Measurements from ENCODE around the gene ALOX15B. TPM values are rescaled to one million over a fixed set of nuclear protein-coding genes. Genes with fewer than 3 reads are reported as not detected.
"Not testable (repeated sequence)": the region's sequence is repeated elsewhere in the genome, so short reads cannot be mapped to it uniquely, and the experiment has no call there.

The ALOX15B gene
- polyA plus RNA-seq, 4 donors: 0.84 to 1.8 (median 0.96) TPM

DNA sequence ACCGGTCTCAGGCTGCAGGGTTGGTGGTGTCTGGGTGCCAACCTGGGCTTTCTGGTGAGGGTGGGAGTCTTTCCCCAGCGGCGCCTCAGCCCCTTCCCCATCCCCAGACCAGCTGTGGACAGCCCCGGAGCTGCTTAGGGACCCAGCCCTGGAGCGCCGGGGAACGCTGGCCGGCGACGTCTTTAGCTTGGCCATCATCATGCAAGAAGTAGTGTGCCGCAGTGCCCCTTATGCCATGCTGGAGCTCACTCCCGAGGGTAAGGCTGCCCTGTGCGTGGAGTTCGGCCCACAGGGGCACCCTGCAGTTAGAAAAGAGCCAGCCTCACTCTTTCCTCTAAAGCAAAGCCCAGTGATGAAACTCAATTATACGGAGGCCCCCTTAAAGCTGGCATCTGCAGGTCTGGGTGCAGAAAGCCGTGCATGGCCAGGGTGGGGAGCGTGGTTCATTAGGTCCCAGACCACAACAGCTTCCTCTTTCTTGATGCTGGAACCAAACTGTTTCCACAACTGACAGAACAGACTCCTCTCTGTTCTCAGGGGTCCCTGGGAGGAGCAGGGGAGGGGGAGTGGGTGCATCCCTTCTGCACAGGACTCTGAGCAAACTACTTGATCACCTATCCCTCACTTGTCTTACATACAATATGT lies 25.7 kb upstream of the ALOX15B start:
- DNase-seq (ENCODE audit: low read depth in 4 of 4, low spot score in 2 of 4): no peak

DNA sequence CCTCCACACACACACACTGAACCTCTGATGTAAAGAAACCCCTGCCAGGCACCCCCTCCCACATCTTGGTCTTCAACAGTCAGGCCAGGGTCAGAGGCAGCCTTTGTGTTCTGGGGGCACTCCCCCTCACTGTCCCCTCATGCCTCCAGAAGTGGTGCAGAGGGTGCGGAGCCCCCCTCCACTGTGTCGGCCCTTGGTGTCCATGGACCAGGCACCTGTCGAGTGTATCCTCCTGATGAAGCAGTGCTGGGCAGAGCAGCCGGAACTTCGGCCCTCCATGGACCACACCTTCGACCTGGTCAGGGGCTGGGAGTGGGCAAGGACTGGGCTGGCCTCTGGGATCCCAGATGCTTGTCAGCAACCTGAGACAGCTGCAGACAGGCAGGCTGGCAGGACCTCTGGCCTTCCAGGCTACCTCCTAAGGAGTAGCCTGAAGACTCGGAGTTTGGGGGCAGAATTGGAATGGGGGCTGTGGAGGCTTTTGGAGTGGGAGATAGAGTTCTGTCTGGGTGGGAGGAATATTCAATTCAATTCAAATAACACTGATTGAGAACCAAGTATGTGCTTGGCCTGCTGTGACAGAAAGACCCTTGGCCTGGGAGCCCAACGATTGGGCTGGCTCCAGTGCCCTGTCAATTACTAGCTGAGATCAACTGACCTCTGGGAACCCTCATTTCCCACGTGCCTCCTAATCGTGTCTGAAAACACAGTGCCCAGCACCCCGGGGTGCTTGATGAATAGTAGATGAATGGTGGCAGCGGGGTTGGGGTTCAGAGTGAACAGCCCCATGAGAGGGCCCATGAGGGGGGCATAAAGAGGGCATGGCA lies 24.9 kb upstream of the ALOX15B start:
- DNase-seq (ENCODE audit: low read depth in 4 of 4, low spot score in 2 of 4): no peak

DNA sequence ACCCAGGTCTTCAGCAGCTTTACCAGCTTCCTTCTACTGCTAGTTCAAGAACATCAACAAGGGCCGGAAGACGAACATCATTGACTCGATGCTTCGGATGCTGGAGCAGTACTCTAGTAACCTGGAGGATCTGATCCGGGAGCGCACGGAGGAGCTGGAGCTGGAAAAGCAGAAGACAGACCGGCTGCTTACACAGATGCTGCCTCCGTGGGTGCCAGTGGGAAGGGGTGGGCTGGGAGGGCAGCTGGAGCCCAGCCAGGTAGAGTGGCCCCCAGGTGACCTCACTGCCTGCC lies 24.4 kb upstream of the ALOX15B start:
- DNase-seq (ENCODE audit: low read depth in 4 of 4, low spot score in 2 of 4): no peak

DNA sequence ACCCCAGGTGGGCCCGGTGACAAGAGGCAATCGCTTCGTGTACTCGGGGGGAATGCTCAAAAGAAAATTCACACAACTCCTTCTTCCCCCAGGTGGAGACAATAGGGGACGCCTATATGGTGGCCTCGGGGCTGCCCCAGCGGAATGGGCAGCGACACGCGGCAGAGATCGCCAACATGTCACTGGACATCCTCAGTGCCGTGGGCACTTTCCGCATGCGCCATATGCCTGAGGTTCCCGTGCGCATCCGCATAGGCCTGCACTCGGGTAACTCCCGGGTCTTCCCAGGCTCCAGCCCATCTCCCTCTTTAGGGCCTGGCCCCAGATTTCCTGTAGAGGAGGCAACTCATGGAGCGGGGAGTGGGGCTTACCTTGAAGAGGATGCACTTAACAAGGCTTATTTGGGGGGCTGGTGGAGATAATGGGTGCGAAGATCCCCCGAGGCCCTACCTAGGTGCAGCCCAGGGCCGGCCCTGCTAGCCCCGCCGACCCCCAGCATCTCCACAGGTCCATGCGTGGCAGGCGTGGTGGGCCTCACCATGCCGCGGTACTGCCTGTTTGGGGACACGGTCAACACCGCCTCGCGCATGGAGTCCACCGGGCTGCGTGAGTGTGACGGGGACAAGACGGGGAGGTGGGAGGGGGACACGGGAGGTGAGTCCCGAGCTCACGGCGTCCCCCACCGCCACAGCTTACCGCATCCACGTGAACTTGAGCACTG lies 23.5 kb upstream of the ALOX15B start:
- no peak for DNase-seq (ENCODE audit: low read depth in 4 of 4, low spot score in 2 of 4)

DNA sequence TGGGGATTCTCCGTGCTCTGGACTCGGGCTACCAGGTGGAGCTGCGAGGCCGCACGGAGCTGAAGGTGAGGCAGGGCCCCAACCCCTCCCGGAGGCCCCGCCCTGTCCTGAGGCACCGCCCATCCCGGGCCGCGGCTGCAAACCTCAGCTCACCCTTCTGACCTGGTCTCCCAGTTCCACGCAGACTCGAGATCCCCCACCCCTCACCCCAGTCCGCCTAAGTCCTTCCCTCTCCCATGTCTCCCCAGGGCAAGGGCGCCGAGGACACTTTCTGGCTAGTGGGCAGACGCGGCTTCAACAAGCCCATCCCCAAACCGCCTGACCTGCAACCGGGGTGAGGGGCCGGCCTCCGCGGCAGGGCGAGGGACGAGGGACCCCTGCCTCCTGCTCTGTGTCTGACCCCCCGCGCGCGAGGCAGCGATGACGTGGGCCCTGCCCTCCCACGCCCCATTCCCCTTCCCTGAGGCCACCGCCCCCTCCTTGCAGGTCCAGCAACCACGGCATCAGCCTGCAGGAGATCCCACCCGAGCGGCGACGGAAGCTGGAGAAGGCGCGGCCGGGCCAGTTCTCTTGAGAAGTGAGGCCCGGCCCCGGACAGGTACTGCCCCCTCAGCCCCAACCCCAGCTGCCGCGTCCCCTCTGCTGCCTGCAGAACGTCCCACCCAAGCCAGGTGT lies 22.8 kb upstream of the ALOX15B start:
- DNase-seq (ENCODE audit: low read depth in 4 of 4, low spot score in 2 of 4): no peak

DNA sequence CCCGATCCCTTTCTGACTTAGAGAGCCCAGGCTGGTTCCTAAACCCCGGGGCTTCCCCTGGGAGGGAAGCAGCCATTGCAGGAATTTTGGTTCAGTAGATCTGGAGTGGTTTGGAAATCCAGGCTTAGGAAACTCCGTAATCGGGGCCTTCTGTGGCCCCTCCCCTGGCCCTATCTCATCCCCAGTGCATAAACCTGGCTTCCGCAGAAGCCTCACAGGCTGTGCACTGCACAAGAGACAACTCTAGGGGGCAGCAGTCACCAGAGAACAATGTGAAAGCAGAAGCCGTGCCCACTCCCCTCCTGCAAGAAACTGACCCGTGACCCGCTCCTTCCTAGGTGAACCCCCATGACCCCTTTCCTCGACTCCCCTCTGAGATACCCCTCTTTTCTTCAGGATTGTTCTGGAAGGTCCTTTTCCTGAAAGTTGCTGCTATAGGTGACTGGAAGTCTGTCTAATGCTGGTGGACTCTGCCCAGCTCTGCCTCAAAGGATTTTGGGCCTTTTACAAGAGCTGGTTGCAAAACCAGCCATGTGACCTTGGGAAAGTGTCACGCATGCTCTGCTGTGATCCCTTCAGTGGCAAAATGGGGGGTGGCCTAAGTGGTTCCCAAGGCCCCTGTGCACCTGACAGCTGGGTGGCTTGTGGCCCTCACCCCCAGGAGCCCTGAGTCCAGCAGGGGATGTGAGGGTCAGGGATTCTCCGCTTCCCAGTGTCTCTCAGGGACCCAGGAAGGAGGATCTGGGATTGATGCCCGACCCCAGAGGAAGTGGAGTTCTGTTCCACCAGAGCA lies 22.0 kb upstream of the ALOX15B start:
- no peak for DNase-seq (ENCODE audit: low read depth in 4 of 4, low spot score in 2 of 4)

DNA sequence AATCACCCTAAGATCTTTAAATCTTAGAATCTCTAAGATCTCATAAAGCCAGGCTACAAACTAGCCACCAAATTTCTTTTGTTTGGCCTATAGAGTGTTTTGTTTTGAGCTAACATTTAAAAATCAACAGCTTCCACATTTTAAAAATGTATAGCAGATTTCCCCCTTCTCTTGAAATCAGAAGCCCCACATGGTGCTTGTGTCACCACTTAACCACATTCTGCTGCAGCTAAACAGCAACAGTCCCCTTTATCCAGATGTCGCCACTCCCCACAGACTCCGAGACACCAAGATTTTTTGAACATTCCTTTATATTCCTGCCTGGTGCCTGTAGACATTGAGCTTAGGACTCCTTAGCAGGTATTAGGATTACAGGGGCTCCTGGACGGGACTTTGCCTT lies 20.4 kb upstream of the ALOX15B start:
- DNase-seq (ENCODE audit: low read depth in 4 of 4, low spot score in 2 of 4): no peak

DNA sequence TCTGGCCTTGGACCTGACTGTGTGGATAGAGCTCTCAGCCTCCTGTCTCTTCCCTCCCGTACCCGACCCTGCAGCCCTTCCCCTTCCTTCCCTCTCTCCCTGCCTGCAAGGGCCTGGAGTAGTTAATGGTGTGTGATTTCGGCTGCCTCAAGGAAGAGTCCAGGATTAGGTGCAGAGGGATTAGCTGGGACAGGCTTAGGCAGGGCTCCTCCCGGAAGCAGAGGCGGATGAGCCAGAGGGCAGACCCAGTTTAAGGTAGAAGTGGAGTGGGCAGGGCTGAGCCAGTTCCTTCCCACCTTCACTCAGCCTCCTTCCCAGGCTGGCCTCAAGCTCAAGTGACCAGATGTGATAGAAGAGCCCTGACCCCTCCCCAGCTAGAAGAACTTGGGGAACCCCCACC lies 19.7 kb upstream of the ALOX15B start:
- DNase-seq (ENCODE audit: low read depth in 4 of 4, low spot score in 2 of 4): no peak

DNA sequence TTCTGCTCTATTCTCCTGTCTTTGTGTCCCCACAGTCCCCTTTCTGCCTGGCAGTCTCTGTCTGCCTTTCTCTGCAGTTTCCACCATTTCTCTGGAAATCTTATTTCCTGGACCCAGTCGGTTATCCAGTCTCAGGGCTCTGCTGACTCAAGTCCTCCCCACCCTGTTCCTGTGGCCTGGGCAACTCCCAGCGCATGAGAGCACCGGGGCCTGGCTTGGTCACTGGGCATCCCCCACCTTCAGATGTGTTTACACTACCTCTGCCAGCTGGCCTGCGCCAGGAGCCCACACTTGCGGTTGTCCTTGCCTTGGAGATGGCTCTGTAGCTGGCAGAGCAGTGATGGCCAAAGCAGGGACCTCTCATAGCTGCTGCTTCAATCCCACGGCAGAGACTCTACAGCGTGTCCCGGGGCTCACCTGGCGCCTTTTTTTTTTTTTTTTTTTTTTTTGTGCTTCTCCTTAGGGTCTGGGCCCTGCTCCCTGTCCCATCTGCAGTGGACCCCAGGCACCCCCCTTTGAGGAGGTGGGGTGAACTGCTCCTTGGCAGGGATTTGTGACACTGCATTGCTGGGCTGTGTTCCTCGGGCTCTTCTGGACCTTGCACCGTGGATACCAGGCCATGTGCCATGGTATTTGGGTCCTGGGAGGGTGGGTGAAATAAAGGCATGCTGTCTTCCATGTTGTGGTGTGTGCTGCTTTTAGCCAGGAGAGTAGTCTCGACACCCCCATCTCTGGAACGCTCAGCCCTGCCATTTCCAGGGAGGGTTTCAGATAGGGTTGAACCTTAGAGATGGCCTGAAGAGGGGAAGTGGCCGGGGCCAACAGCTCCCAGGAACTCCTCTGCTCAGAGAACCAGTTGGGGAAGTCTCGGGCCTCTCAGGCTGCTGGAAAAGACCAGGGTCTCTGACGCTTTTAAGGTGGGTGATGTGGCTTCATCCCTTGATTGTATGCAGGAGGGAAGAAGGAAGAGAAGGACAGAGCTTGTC lies 18.9 kb upstream of the ALOX15B start:
- DNase-seq (ENCODE audit: low read depth in 4 of 4, low spot score in 2 of 4): no peak

DNA sequence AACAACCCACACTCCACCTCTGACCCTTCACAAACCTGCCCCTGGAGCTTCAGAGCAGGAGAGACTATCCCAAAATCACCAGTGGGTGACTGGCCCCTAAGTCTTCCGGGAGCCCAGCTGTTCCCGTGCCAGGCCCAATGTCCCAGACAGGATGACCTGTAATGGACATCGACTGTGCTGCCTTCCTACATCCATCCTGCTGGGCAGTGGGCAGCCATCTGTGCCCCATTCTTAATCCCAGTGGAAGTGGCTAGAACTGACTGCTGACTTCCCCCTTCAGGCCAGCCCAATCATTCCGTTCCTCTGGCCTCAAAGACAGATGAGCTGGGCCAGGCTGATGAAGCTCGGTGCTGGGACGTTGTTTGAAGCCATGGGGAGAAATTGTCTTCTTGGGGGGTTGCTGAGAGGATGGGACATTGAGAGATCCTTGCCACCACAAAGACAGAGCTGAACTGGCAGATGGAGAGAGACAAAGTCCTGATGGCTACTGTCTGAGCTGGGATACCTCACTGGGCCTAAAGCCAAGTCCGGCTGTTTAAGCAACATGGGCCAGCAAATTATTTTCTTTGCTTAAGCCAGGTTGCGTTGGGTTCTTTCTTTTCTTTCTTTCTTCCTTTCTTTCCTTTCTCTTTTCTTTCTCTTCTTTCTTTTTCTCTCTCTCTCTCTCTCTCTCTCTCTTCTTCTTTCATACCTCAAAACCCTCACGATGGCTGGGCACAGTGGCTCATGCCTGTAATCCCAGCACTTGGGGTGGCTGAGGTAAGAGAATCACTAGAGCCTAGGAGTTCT lies 17.9 kb upstream of the ALOX15B start:
- DNase-seq (ENCODE audit: low read depth in 4 of 4, low spot score in 2 of 4): no peak

DNA sequence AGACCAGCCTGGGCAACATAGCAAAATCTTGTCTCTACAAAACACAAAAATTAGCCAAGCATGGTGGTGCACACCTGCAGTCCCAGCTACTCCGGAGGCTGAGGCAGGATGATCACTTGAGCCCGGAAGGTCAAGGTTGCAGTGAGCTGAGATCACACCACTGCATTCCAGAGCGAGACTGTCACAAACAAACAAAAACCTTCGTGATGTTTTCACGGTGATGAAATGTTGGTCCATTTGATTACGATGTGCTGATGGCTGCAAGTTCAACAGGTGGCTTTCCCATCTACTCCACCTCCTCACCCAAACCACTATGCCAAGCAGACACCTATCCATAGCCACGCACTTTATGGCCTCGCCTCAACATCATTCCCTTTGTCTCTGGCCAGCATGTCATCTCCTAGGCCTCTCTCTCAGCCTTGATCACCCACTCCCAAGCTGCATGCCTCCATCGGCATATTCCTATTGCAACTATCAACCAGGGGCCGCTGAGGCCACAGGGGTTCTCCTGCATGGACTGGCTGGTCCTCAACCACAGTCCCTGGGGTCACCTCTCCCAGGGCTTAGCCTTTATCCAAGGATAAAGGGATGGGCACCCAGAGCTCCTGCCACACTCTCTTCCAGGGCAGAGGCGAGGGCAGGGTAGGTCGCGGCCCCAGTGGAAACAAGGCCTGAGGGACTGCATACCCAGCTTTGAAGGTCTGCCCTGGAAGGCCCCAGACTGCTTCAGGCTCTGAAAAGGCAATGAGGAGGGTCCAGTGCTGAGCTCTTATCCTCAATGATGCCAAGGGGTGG lies 17.1 kb upstream of the ALOX15B start:
- no peak for DNase-seq (ENCODE audit: low read depth in 4 of 4, low spot score in 2 of 4)

DNA sequence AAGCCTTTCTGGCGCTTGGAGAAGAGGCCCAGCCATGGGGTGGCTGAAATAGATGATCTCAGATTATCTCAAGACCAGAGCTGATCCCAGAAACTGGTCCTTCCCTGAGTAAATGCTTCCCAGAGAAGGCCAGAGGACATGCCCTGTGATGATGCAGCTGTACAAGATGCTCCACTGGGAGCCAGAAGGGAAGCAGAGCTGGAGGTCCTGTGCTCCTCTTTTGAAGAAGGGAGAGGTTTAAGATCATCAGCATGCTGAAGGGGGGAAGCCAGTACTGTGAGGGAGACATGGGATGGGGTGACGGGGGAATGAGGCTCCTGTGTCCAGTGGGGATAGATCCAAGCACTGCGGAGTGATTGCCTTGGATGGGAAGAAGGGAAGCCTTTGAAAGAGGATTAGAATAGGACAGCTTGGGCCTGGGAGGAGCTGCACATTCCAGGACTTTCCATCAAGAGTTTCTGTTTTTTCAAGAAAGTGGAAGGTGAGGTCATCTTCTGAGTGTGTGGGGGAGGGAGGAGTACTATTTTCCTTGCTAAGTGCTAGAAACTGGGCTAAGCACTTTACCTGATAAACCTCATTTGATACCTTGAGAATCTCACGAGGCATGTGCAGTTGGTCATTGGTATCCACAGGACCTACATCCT lies 16.4 kb upstream of the ALOX15B start:
- DNase-seq (ENCODE audit: low read depth in 4 of 4, low spot score in 2 of 4): no peak

DNA sequence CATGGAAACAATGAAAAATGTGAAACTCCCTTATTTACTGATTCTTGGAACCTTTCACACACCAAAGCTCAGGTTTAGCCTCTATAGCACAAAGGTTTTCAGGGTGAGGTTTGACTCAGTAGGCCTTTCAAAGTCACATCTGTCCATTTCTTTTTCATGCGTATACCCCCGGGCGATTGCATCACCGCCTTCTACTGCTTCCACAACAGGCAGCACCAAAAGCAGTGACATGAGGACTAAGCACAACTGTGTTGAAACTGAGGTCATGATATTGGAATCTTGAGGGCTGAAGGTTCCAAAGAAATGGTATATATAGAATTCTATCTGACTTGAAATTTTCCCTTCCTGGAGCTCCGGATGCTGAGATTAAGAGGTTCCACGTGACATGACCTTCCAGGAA lies 14.7 kb upstream of the ALOX15B start:
- DNase-seq (ENCODE audit: low read depth in 4 of 4, low spot score in 2 of 4): not testable (repeated sequence)

DNA sequence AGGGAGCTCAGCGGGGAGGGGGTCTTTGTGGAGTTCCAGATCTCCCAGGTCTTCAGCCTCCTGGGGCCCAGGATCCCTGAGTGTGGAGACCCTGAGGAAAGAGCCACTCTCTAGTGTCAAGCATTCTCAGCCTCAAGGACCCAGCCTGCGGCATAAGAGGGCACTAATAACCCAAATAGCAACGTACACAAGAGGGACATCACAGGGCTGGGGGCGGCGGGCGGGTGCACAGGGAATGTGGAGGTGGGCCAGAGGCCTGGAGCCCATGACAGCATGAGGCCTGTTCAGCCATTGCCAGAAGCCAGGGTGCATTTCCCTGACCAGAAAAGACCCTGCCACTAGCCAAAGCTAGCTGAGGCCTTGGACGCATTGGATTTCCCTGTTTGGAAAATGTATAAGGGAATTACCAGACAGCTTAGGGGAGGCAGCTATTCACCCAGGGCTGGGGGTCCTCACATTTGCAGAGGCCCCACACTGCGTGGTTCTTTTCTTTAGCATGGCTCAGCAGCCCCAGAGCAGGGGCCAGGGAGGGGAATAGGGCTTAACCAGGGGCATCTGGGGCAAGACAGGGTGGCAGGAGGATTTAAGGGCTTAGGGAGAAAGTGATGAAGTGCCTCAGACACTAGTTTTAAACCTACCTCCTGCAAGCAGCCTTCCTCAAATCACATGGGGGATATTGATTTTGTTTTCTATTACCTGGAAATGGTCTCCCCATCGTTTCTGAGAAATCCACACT lies 13.5 kb upstream of the ALOX15B start:
- DNase-seq (ENCODE audit: low read depth in 4 of 4, low spot score in 2 of 4): no peak

DNA sequence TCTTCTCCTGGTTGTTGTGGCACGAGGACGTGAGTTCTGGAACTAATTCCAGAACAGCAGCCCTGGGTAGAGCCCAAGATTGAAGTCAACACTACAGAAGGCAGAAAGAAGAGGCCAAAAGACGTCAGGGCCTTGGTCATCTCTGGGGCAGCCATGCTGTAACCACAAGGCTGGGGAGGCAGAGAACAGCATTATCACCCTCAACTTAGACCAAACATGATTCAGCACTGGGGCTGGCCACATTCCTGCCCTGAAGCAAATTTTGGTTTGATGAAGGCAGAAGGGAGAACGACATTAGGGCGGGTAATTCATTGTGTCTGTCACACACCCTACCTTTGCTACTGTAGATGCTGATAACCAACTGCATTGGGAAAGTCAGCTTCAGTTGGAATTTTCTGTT lies 9.7 kb upstream of the ALOX15B start:
- no peak for DNase-seq (ENCODE audit: low read depth in 4 of 4, low spot score in 2 of 4)

DNA sequence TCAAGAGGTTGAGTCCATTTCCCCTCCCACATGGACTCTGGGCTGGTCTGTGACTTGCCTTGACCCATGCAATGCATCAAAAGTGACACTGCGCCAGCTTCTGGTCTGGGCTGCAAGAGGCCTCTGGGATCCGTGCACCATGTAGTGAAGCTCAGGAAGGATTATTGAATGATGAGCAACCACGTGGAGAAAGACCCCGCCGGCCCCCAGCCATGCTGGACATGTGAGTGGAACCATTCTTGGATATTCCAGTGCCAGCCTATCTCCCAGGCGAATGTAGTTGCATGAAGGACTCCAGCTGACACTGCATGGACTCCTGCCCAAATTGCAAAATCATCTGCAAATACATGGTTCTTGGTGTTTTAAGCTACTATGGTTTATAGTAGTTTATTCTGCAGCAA lies 7.6 kb upstream of the ALOX15B start:
- no peak for DNase-seq (ENCODE audit: low read depth in 4 of 4, low spot score in 2 of 4)

DNA sequence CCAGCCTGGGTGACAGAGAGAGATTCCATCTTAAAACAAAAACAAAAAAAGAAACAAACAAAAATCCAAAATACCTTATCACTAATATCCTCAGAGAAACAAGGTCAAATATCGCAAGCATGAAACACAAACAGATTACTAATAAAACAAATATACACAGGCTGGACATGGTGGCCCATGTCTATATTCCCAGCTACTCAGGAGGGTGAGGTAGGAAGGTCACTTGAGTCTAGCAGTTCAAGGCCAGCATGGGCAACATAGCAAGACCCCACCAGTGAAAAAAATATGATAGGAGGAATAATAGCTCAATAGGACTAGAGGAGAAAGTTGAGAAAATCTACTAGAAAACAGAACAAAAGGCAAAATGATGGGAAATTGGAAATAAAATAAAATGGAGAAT lies 6.9 kb upstream of the ALOX15B start:
- DNase-seq (ENCODE audit: low read depth in 4 of 4, low spot score in 2 of 4): no peak

All from left renal cortex interstitium (tissue), 4 donors.